Astrocyte of the cerebellum (primary cell): ENCODE results near the gene SPG11.
"Not testable (repeated sequence)": the region's sequence is repeated elsewhere in the genome, so short reads cannot be mapped to it uniquely, and the experiment has no call there.

Experiments used
- DNase-seq: peaks from one replicate; pipeline ENCODE4 v3.0.0-alpha.2; 2011; ENCODE audit warnings: low read depth
- H3K4me3 ChIP-seq: 2 replicates; pipeline ENCODE4 v1.5.1; 2011; ENCODE audit warnings: mild to moderate bottlenecking, low read depth, low read length, moderate library complexity
- in situ Hi-C: cut with HindIII; loops from 2 replicates; pipeline ENCODE4 v1.10.0; 2017; ENCODE audit warnings: low sequenced_read_pairs
- TF ChIP-seq, protein P1 (sequence below): IDR thresholded peaks from 2 replicates; pipeline ENCODE4 v1.5.1; 2012; ENCODE audit warnings: low read length, low read depth, moderate library complexity, mild to moderate bottlenecking; ENCODE audit errors: missing control alignments

SPG11 gene

DNA sequence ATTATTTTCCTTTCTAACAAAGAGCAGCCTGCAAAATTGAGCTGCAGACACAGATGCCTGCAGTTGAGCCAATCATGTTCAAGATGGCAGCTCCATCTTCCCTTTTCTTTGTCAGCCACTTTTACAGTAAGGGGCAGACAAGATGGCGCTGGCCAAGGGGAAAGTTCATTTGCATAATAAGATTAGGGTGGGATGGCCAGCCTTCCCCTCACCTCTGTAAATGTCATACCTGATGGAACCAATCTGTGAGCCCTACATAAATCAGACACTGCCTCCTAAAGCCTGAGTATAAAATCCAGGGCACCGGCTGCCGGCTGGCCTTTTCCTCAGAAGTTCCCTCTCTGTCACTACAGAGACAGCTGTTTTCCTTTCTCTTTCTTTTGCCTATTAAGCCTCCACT lies 31.8 kb upstream of the SPG11 start:
- no peak overlapping the region for H3K4me3 ChIP-seq
- TF ChIP-seq, protein P1, sequence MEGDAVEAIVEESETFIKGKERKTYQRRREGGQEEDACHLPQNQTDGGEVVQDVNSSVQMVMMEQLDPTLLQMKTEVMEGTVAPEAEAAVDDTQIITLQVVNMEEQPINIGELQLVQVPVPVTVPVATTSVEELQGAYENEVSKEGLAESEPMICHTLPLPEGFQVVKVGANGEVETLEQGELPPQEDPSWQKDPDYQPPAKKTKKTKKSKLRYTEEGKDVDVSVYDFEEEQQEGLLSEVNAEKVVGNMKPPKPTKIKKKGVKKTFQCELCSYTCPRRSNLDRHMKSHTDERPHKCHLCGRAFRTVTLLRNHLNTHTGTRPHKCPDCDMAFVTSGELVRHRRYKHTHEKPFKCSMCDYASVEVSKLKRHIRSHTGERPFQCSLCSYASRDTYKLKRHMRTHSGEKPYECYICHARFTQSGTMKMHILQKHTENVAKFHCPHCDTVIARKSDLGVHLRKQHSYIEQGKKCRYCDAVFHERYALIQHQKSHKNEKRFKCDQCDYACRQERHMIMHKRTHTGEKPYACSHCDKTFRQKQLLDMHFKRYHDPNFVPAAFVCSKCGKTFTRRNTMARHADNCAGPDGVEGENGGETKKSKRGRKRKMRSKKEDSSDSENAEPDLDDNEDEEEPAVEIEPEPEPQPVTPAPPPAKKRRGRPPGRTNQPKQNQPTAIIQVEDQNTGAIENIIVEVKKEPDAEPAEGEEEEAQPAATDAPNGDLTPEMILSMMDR = no peak
- in situ Hi-C loops = no loop called here
- no peak for DNase-seq

DNA sequence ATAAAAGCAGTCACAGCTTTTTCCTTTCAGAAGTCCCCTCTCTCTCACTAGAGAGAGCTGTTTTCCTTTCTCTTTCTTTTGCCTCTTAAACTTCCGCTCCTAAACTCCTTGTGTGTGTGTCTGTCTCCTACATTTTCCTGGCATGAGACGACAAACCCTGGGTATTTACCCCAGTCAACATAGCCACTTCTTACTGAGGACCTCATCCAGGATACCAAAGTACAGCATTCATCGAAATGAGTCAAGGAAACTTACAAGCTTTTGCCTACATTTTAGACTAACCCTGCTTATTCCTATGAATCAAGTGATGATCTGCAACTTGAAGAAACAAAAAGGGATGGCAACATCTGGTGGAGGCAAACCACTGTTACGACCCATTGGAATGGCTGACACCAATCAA lies 31.0 kb upstream of the SPG11 start:
- no peak overlapping the region for H3K4me3 ChIP-seq
- TF ChIP-seq, protein P1 = no peak
- in situ Hi-C loops = no loop called here
- no peak for DNase-seq

DNA sequence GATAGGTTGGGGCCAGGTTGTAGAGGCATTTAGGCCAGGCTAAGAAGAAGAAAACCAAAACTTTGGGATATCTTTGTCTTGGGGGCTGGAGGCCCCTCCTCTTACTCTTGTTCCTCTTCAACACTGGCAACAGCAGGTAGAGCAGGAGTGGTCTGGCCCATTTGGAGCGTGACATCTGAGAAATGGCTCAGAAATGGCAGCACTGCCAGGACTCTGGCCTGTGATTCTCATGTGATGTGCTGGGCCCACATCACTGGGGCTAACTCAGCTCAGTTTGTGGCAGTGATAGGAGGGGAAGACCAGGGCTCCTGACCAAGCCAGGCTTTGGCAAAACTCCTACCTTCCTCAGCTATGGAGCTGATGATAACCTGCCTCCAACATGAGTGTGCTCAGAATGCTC lies 29.2 kb upstream of the SPG11 start:
- H3K4me3 ChIP-seq = no peak overlapping the region
- in situ Hi-C loops = no loop called here
- TF ChIP-seq, protein P1 = no peak
- DNase-seq = no peak

DNA sequence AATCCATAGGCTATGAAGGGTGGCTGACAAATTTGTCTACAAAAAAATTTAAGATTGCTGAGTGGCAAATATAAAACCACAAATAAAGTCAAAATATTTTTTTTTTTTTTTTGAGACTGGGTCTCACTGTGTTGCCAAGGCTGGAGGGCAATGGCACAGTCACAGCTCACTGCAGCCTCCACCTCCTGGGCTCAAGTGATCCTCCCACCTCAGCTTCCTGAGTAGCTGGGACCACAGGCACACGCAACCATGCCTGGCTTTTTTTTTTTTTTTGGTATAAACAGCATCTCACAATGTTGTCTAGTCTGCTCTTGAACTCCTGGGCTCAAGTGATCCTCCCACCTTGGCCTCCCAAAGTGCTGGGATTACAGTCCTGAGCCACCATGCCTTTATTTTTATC lies 26.8 kb upstream of the SPG11 start:
- H3K4me3 ChIP-seq, in situ Hi-C loops, DNase-seq: not testable (repeated sequence)

DNA sequence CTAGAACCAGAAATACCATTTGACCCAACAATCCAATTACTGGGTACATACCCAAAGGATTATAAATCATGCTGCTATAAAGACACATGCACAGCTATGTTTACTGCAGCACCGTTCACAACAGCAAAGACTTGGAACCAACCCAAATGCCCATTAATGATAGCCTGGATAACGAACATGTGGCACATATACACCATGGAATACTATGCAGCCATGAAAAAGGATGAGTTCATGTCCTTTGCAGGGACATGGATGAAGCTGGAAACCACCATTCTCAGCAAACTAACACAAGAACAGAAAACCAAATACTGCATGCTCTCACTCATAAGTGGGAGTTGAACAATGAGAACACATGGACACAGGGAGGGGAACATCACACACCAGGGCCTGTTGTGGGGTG lies 25.9 kb upstream of the SPG11 start:
- in situ Hi-C loops, DNase-seq, H3K4me3 ChIP-seq: not testable (repeated sequence)

DNA sequence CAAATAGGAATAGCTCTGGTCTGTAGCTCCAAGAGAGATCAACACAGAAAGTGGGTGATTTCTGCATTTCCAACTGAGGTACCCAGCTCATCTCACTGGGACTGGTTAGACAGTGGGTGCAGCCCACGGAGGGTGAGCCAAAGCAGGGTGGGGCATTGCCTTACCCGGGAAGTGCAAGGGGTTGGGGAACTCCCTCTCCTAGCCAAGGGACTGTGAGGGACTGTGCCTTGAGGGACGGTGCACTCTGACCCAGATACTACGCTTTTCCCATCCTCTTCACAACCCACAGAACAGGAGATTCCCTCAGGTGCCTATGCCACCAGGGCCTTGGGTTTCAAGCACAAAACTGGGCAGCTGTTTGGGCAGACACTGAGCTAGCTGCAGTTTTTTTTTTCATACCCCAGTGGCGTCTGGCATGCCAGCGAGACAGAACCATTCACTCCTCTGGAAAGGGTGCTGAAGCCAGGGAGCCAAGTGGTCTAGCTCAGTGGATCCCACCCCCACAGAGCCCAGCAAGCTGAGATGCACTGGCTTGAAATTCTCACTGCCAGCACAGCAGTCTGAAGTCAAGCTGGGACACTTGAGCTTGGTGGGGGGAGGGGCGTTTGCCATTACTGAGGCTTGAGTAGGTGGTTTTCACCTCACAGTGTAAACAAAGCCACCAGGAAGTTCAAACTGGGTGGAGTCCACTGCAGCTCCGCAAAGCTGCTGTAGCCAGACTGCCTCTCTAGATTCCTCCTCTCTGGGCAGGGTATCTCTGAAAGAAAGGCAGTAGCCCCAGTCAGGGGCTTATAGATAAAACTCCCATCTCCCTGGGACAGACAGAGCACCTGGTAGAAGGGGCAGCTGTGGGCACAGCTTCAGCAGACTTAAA lies 19.6 kb upstream of the SPG11 start:
- H3K4me3 ChIP-seq, in situ Hi-C loops, DNase-seq: not testable (repeated sequence)

DNA sequence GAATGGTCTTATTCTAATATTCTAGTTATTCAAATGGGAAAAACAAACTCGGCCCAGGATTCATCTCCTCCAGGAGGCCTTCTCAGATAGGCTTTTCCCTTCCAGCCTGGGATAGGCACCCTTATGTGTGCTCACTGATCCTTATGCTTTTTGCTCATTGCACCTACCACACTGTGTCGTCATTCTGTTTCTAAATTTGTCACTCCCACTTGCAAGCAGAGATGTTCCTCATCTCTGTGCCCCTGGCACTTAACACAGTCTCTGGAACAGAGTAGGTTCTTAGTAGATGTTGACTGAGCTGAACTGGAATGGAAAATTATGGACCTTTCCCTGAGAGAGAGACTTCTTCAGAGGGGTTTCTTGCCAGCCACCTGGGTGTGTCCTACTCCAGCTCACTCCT lies 18.7 kb upstream of the SPG11 start:
- TF ChIP-seq, protein P1 = no peak
- in situ Hi-C loops = no loop called here
- H3K4me3 ChIP-seq = no peak overlapping the region
- no peak for DNase-seq

DNA sequence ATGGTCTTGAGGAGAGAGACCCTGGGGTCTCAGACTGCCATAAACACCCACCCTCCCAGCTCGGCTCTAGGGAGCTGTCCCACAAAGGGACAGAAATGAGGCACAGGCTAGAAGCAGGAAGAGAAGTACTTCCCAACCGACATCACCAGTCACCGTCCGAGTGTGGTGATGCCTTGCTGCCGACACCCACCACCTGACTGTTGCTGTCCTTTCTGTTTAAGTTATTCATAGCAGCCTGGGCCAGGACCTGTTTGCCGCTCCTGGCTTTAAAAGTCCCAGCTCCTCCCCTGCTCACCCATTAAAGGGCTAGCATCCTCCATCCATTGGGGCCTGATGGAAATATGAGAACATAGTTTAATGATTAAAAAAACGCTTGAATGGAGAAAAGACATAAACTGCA lies 13.2 kb upstream of the SPG11 start:
- no peak for DNase-seq
- TF ChIP-seq, protein P1 = no peak
- in situ Hi-C loops = no loop called here
- H3K4me3 ChIP-seq = no peak overlapping the region
